Retinal pigment epithelial cell (primary cell): ENCODE data around the gene FRMPD3.
A peak's percentile ranks its signal among the peaks of the same experiment; 100 is the strongest.

Experiments used
- DNase-seq: peaks from one replicate; pipeline ENCODE4 v3.0.0-alpha.2; 2010; ENCODE audit warnings: low read depth
- H3K4me3 ChIP-seq: 2 replicates; pipeline ENCODE4 v1.5.1; 2011; ENCODE audit warnings: mild to moderate bottlenecking, low read length, control low read depth, moderate library complexity
- TF ChIP-seq, protein P1 (sequence below): conservative IDR thresholded peaks from 2 replicates; pipeline ENCODE4 v1.5.1; 2011; ENCODE audit warnings: low read depth, low read length, control low read depth, inconsistent platforms

The FRMPD3 gene

DNA sequence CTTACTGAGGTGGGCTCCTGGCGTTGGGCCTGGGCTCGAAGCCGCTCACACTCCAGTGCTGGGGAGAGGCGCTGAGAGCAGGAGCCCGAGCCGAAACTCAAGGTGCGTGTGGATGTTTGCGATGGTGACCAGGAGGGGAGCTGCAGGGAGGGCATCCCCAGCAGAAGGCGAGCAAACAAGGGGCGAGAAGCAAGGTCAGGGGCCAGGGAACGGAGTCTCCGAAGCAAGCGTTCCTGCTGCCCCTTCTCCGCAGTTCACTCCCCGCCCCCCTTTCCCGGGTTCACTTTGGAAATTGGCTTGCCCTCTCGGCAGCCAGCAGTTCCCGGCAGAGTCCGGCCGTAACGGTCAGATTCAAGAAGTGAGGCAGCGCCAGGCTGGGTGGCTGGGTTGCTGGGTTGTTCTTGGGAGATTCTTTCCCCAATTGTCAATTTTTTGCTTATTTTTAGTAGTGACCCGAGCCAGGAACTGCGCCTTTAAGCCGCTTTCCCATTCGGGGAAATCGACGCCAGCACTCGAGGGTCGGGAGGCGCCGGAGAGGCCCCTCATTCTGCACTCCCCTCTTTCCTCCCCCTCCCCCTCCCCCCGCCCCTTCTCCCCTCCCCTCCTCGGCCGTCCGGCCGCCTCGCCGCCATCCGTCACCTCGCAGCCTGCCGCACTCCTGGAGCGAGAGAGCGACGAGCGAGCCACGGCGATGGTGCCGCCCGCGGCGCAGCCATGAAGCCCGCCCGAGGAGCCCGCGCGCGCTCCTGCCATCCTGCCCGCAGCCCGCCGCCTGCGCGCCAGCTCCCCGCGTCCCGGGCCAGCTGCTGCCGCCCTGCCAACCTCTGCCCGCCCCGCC lies at the start of gene FRMPD3:
TSS of gene FRMPD3 (plus strand) at position 655 of the 838 bp plus-strand sequence. CDS start 76,937 bp downstream, outside the sequence.
- peak within 1 kb of the TSS; percentile 39 for H3K4me3 ChIP-seq
- TF ChIP-seq, protein P1, sequence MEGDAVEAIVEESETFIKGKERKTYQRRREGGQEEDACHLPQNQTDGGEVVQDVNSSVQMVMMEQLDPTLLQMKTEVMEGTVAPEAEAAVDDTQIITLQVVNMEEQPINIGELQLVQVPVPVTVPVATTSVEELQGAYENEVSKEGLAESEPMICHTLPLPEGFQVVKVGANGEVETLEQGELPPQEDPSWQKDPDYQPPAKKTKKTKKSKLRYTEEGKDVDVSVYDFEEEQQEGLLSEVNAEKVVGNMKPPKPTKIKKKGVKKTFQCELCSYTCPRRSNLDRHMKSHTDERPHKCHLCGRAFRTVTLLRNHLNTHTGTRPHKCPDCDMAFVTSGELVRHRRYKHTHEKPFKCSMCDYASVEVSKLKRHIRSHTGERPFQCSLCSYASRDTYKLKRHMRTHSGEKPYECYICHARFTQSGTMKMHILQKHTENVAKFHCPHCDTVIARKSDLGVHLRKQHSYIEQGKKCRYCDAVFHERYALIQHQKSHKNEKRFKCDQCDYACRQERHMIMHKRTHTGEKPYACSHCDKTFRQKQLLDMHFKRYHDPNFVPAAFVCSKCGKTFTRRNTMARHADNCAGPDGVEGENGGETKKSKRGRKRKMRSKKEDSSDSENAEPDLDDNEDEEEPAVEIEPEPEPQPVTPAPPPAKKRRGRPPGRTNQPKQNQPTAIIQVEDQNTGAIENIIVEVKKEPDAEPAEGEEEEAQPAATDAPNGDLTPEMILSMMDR, result peak; percentile 27
- no peak for DNase-seq

DNA sequence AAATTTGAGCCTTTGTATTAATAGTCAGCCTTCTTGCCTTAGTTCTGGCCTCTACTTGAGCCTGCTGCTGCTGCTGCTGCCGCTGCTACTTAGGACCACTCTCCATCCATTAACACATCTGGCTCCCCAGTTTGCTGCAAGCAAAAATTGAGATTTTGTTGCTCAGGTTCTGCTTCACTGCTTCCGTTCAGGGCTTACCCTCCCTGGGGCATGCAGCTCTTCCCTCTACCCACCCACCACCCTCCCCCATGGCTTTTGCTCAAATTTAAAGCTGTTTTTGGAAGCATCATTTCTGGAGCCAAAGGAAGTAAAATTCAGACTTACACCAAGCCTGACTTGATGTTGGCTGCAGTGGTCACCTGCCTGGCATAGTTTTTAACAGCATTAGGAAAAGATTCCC lies 28.9 kb upstream of the FRMPD3 start:
- TF ChIP-seq, protein P1, result no peak
- H3K4me3 ChIP-seq, result no peak overlapping the region
- no peak for DNase-seq

DNA sequence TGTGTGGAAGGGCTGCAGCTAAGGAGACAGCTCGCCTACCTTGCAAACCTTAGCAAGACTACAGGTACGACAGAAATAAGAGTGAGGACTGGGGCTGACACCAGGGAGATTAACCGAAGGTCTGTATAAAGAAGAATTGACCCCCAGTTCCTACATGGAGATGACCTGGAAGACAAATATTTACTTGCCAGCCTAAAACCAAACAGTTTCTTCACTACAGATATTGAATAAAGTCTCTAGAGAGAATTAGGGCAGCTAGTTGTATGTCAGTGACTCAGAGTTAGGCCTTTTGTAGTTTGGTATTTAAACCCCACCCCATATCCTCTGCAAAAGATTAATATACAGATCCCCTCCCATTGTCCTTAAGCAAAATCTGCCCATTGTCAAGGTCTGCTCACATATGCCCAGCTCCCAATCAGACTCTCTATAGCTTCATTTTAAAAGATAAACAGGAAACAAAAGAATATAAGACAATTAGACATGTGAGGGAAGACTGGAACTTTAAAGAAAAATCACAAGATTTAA lies 28.1 kb upstream of the FRMPD3 start:
- TF ChIP-seq, protein P1, result no peak
- no peak for DNase-seq
- H3K4me3 ChIP-seq, result no peak overlapping the region

DNA sequence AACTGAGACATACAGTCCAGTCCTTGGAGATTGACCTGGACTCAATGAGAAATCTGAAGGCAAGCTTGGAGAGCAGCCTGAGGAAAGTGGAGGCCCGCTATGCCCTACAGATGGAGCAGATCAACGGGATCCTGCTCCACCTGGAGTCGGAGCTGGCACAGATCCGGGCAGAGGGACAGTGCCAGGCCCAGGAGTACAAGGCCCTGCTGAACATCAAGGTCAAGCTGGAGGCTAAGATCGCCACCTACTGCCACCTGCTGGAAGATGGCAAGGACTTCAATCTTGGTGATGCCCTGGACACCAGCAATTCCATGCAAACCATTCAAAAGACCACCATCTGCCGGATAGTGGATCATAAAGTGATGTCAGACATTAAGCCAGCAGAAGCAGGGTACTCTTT lies 20.4 kb upstream of the FRMPD3 start:
- no peak overlapping the region for H3K4me3 ChIP-seq
- no peak for DNase-seq
- TF ChIP-seq, protein P1, result peak; percentile 32

DNA sequence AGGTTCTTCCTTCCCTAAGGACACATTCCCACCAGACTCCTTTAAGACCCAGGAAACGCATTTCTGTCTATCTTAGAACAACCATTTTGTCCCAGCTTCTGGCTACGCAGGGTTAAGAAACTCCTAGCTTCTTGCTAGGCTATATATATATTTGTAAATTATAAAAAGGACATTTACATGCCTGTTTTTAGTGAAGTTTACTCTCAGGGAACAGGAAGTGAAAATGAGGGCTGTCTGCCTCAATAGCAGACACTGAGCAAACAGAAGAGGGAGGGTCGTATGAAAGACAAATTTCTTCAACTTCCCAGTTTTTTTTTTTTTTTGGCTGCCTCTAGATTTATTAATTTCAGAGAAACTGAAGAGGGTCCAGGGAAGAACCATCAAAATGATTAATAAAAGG lies 9.3 kb upstream of the FRMPD3 start:
- no peak for DNase-seq
- H3K4me3 ChIP-seq, result no peak overlapping the region
- TF ChIP-seq, protein P1, result no peak

DNA sequence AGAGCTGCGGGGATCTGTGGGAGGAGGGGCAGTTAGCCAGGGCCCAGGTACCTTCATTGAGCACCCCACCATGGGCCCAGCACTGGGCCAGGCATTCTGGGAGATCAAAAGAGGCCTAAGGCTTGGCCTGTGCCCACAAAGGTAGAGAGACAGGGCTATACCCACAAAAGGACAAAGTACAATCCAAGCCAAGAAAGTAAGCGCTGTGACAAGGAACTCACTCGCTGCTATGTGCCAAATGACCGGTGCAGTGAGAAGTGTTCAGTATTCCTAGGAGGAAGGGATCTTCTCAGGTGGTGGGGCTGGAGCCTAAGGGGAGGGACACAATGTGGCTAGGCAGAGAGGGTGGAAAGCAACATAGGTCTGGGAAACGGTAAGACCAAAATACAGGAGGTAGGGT lies 8.8 kb upstream of the FRMPD3 start:
- no peak for DNase-seq
- H3K4me3 ChIP-seq, result no peak overlapping the region
- TF ChIP-seq, protein P1, result no peak
